ENCODE data around the gene KLHL12. TPM values are rescaled to one million over a fixed set of nuclear protein-coding genes. Genes with fewer than 3 reads are reported as not detected.
A peak's percentile ranks its signal among the peaks of the same experiment; 100 is the strongest.
"Not testable (repeated sequence)": the region's sequence is repeated elsewhere in the genome, so short reads cannot be mapped to it uniquely, and the experiment has no call there.

The KLHL12 gene
- total RNA-seq, 2 experiments from 2014 or later: 32.1 to 39.1 TPM

DNA sequence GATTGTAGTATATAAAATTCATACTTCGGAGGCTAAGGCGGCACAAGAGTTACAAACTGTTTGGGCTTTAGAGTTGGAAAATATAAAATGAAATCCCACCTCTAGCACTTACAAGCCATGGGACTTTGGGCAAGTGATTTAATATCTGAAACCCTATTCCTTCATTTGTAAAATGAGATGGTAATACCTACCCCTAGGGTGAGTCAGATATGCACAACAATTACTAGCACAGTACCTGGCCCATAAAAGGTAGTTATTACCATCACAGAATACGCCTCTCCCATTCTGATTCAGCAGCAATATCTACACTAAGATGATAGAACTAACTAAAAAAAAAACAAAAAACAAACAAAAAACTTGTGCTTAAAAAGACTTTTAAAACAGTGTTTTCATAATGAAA is 3.5 kb downstream of the KLHL12 start:
- intact Hi-C loops (cut with DNase I, micrococcal nuclease): no loop called here
- POLR2A ChIA-PET: no interaction called here
- CTCF ChIA-PET: interaction anchor here (0.7 to 1.5 kb wide), 3 partner anchors 38 to 73 kb away, joined by 3 to 6 read pairs (median 3); no protein-coding TSS in a partner anchor

DNA sequence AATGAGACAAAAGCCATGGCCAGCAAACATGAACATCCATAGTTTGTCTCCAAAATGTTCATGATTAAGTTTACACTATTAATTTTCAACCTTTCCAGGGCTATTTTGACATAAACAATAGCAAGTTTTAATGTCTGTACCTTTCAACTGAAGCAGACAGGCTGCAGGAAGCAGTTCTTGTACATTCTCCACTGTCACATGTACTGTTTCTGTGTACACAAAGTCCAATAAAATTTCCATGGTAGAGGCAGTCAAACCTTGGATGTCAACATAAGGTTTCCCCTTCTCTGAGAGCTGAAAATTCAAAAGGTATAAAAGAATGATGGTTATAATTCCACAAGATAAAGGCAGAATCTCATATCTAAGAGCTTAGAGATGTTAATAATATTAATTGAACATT is 7.4 kb downstream of the KLHL12 start:
- peaks cover 42% of the 10 kb centered on the region for H3K36me3 Mint-ChIP-seq (ENCODE audit: low read depth)
- no peak overlapping the region for H3K4me3 Mint-ChIP-seq
- CTCF ChIA-PET: interaction anchor here (0.9 kb wide), 1 partner anchor 105 kb away, joined by 4 read pairs; no protein-coding TSS in a partner anchor
- ATAC-seq: no peak
- POLR2A ChIA-PET: no interaction called here
- no peaks in the 10 kb centered on the region for H3K9me3 Mint-ChIP-seq (ENCODE audit: low read depth)
- peaks cover 12% of the 10 kb centered on the region for H3K4me1 Mint-ChIP-seq
- no peaks in the 10 kb centered on the region for H3K27me3 Mint-ChIP-seq
- no peak for DNase-seq
- no peak overlapping the region for H3K27ac Mint-ChIP-seq
- intact Hi-C loops (cut with DNase I, micrococcal nuclease): no loop called here

More for the DNA sequence above, 3.5 kb downstream of the KLHL12 start:
- Mint-ChIP-seq H3K9me3 (ENCODE audit: low read depth) (no peaks in the 10 kb centered on the region), H3K4me1 (peaks cover 24% of the 10 kb centered on the region), H3K27ac (no peak overlapping the region), H3K27me3 (no peaks in the 10 kb centered on the region), H3K4me3 (no peak overlapping the region), H3K36me3 (ENCODE audit: low read depth) (peaks cover 27% of the 10 kb centered on the region)
- ATAC-seq: no peak
- DNase-seq: no peak

DNA sequence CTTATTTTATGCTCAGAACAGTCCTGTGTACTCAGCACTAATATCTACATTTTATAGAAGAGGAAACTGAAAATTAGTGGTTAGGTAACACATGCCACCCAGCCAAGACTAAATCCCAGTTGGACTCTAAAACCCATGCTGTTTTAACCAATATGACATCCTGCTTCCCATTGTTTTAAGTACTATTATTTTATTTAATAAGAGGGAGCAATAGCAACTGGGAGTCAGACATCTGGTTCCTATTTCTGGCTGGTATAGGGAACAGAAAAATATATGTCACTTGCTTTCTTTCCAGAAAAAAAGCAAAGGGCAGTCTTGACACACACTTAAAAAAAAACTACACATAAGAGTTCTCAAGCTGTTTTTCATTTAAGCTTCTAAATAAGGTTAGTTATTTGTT is 11.9 kb downstream of the KLHL12 start:
- intact Hi-C loops (cut with DNase I, micrococcal nuclease): no loop called here
- Mint-ChIP-seq H3K27me3 (no peaks in the 10 kb centered on the region), H3K27ac (no peak overlapping the region), H3K4me3 (no peak overlapping the region), H3K36me3 (ENCODE audit: low read depth) (peaks cover 49% of the 10 kb centered on the region), H3K4me1 (peaks cover 2% of the 10 kb centered on the region), H3K9me3 (ENCODE audit: low read depth) (no peaks in the 10 kb centered on the region)
- DNase-seq (no peak), ATAC-seq (no peak)
- ChIA-PET CTCF (no interaction called here), POLR2A (no interaction called here)

DNA sequence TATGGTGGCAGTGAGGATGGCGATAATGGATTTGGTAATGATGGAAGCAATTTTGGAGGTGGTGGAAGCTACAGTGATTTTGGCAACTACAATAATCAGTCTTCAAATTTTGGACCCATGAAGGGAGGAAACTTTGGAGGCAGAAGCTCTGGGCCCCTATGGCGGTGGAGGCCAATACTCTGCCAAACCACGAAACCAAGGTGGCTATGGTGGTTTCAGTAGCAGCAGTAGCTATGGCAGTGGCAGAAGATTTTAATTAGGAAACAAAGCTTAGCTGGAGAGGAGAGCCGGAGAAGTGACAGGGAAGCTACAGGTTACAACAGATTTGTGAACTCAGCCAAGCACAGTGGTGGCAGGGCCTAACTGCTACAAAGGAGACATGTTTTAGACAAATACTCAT is 14.6 kb downstream of the KLHL12 start:
- H3K4me3 Mint-ChIP-seq; intact Hi-C loops (cut with DNase I, micrococcal nuclease); DNase-seq; ATAC-seq; H3K27ac Mint-ChIP-seq; POLR2A ChIA-PET; H3K4me1 Mint-ChIP-seq; CTCF ChIA-PET; H3K9me3 Mint-ChIP-seq (ENCODE audit: low read depth); H3K27me3 Mint-ChIP-seq: not testable (repeated sequence)
- H3K36me3 Mint-ChIP-seq (ENCODE audit: low read depth): peaks cover 40% of the 10 kb centered on the region

DNA sequence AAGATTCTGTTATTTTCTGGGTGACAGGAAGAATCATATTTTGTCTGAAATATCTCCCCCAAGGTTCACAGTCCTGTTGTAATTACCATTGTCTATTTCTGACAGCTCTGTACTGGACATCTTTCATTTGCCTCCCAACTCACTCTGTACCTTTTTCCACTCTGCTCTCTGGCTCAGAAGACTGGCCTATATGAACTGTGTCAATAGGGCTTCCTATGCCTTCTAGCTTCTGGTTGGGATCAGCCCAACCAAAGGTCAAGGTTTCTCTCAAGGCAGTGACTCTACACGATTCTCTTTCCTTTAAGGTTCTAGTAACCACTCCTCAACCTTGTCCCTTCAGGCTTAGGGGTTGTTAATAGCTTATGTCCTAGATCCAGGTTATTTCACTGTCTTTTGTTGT is 17.5 kb downstream of the KLHL12 start:
- ATAC-seq (no peak), DNase-seq (no peak)
- Mint-ChIP-seq H3K27ac (no peak overlapping the region), H3K9me3 (ENCODE audit: low read depth) (no peaks in the 10 kb centered on the region), H3K4me1 (peaks cover 2% of the 10 kb centered on the region), H3K36me3 (ENCODE audit: low read depth) (peaks cover 34% of the 10 kb centered on the region), H3K27me3 (no peaks in the 10 kb centered on the region), H3K4me3 (no peak overlapping the region)
- intact Hi-C loops (cut with DNase I, micrococcal nuclease): no loop called here
- POLR2A ChIA-PET: no interaction called here
- CTCF ChIA-PET: interaction anchor here (0.7 to 1.0 kb wide), 2 partner anchors 13 to 36 kb away, joined by 3 read pairs; no protein-coding TSS in a partner anchor

DNA sequence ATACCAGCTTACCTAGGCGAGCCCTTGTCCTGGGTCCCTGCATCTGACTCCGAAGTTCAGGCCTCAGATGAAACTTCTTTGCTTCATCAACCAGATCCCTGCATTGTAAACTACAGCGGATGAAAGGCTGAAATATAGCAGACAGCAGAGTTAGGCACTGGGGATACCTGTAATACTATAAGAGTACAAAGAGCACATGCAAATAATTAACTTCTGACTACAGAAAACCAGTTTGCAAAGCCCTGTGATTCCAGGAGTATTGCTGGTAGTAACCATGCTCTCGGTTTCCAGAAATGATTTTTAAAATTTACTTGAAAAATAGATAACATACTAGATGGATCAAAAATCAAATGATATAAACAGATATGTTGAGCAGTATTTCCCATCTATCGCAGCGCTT is 18.0 kb downstream of the KLHL12 start:
- ChIA-PET POLR2A (no interaction called here), CTCF (no interaction called here)
- no peak for DNase-seq
- peaks cover 35% of the 10 kb centered on the region for H3K36me3 Mint-ChIP-seq (ENCODE audit: low read depth)
- no peak overlapping the region for H3K27ac Mint-ChIP-seq
- H3K4me1 Mint-ChIP-seq: peaks cover 2% of the 10 kb centered on the region
- H3K4me3 Mint-ChIP-seq: no peak overlapping the region
- intact Hi-C loops (cut with DNase I, micrococcal nuclease): no loop called here
- no peaks in the 10 kb centered on the region for H3K9me3 Mint-ChIP-seq (ENCODE audit: low read depth)
- no peak for ATAC-seq
- no peaks in the 10 kb centered on the region for H3K27me3 Mint-ChIP-seq

DNA sequence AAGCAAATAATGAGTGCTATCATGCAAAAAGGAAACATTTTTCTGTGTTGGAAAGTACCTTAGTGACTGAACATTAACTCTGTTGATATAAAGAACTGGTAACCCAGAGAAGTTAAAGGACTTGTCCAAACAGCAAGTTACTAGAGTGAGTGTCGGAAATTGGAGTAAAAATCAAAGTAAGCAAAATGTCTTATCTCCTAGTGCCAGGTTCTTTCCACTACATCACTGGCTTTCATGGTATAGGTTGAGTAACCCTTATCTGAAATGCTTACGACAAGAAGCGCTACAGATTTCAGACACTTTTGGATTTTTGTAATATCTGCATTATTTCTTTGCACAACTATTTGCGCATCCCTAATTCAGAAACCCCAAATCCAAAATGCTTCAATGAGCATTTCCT is 21.7 kb downstream of the KLHL12 start:
- DNase-seq (no peak), ATAC-seq (no peak)
- no peak overlapping the region for H3K27ac Mint-ChIP-seq
- ChIA-PET POLR2A (no interaction called here), CTCF (interaction anchor here (0.7 kb wide), 1 partner anchor 1011 kb away, joined by 3 read pairs; no protein-coding TSS in a partner anchor)
- intact Hi-C loops (cut with DNase I, micrococcal nuclease): no loop called here
- no peaks in the 10 kb centered on the region for H3K4me1 Mint-ChIP-seq
- H3K4me3 Mint-ChIP-seq: no peak overlapping the region
- no peaks in the 10 kb centered on the region for H3K27me3 Mint-ChIP-seq
- no peaks in the 10 kb centered on the region for H3K9me3 Mint-ChIP-seq (ENCODE audit: low read depth)
- H3K36me3 Mint-ChIP-seq (ENCODE audit: low read depth): peaks cover 25% of the 10 kb centered on the region

DNA sequence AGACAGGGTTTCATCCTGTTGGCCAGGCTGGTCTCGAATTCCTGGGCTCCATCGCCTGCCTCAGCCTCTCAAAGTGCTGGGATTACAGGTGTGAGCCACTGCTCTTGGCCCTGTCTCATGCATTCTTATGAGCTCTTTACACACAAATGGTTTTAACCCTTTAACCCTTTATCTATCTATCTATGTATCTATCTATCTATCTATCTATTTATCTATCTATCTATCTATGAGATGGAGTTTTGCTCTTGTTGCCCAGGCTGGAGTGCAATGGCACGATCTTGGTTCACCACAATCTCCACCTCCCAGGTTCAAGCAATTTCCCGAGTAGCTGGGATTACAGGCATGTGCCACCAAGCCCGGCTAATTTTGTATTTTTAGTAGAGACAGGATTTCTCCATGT is 23.2 kb downstream of the KLHL12 start:
- H3K9me3 Mint-ChIP-seq (ENCODE audit: low read depth); ATAC-seq; DNase-seq; POLR2A ChIA-PET; intact Hi-C loops (cut with DNase I, micrococcal nuclease); H3K4me1 Mint-ChIP-seq; H3K4me3 Mint-ChIP-seq; H3K27ac Mint-ChIP-seq; H3K27me3 Mint-ChIP-seq: not testable (repeated sequence)
- CTCF ChIA-PET: interaction anchor here (0.6 to 1.2 kb wide), 5 partner anchors 14 to 136 kb away, joined by 3 to 5 read pairs (median 3); no protein-coding TSS in a partner anchor
- peaks cover 21% of the 10 kb centered on the region for H3K36me3 Mint-ChIP-seq (ENCODE audit: low read depth)

DNA sequence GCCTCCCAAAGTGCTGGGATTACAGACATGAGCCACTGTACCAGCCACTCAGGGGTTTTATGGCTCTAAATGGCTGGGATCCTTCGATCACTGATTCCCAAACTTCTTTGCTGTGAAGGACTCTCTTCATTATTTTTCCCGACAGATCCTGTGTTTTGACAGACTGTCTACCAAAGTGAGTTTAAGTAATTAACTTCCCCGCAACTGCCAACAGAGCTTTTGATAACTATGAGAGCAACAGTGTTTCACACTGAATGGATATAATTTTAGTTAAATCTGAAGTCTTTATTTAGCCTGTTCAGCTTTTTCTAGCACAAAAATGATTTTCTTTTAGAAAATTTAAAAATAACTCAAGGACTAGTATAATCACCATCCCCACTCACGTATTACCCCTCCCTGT is 25.5 kb downstream of the KLHL12 start:
- DNase-seq (no peak), ATAC-seq (no peak)
- intact Hi-C loops (cut with DNase I, micrococcal nuclease): no loop called here
- H3K4me3 Mint-ChIP-seq: no peak overlapping the region
- POLR2A ChIA-PET: no interaction called here
- no peaks in the 10 kb centered on the region for H3K27me3 Mint-ChIP-seq
- CTCF ChIA-PET: no interaction called here
- H3K9me3 Mint-ChIP-seq (ENCODE audit: low read depth): no peaks in the 10 kb centered on the region
- H3K36me3 Mint-ChIP-seq (ENCODE audit: low read depth): peaks cover 28% of the 10 kb centered on the region
- no peak overlapping the region for H3K27ac Mint-ChIP-seq
- H3K4me1 Mint-ChIP-seq: no peaks in the 10 kb centered on the region

DNA sequence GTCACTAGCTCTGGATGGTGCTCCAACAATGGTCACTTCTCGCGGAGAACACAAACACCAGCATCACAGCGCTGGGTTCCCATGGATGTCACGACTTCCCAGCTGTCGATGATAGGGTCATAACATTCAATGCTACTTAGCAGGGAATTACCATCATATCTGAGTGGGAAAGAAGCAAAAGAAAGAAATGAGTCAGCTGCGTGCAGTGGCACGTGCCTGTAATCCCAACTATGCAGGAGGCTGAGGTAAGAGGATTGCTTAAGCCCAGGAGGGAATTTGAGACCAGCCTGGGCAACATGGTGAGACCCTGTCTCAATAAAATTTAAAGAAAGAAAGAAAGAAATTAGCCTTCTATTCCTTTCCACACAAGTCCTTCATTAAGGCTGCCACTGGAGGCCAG is 34.5 kb downstream of the KLHL12 start:
- ChIA-PET POLR2A (no interaction called here), CTCF (interaction anchor here (0.7 kb wide), 1 partner anchor 317 kb away, joined by 3 read pairs; no protein-coding TSS in a partner anchor)
- Mint-ChIP-seq H3K9me3 (ENCODE audit: low read depth) (no peaks in the 10 kb centered on the region), H3K4me1 (peaks cover 12% of the 10 kb centered on the region), H3K27ac (no peak overlapping the region), H3K4me3 (no peak overlapping the region), H3K36me3 (ENCODE audit: low read depth) (peaks cover 21% of the 10 kb centered on the region), H3K27me3 (no peaks in the 10 kb centered on the region)
- ATAC-seq (no peak), DNase-seq (no peak)
- intact Hi-C loops (cut with DNase I, micrococcal nuclease): no loop called here

DNA sequence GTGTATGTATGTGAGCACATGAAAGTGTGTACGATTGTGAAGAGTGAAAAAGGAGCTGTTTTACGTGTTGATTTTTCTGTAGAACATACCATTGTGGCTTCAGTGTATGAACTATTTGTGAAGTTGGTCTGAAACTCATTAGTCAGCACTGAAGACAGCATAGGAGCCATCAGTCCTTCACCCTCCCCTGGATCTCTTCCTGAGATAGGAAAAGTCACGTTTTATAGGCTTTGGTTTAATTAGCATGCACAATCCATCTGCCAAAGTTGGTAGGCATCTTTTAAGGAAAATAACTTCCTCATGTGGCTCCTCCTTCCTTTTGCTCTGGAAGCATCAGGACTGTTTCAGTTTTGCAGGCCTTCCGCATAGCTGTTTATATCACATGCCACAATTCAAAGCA is 36.6 kb downstream of the KLHL12 start:
- peaks cover 12% of the 10 kb centered on the region for H3K36me3 Mint-ChIP-seq (ENCODE audit: low read depth)
- peaks cover 14% of the 10 kb centered on the region for H3K4me1 Mint-ChIP-seq
- H3K27ac Mint-ChIP-seq: no peak overlapping the region
- no peaks in the 10 kb centered on the region for H3K9me3 Mint-ChIP-seq (ENCODE audit: low read depth)
- ChIA-PET CTCF (interaction anchor here (0.6 to 1.3 kb wide), 5 partner anchors 13 to 546 kb away, joined by 3 to 5 read pairs (median 3); no protein-coding TSS in a partner anchor), POLR2A (no interaction called here)
- H3K27me3 Mint-ChIP-seq: no peaks in the 10 kb centered on the region
- intact Hi-C loops (cut with DNase I, micrococcal nuclease): no loop called here
- H3K4me3 Mint-ChIP-seq: no peak overlapping the region
- DNase-seq: no peak
- ATAC-seq: no peak

DNA sequence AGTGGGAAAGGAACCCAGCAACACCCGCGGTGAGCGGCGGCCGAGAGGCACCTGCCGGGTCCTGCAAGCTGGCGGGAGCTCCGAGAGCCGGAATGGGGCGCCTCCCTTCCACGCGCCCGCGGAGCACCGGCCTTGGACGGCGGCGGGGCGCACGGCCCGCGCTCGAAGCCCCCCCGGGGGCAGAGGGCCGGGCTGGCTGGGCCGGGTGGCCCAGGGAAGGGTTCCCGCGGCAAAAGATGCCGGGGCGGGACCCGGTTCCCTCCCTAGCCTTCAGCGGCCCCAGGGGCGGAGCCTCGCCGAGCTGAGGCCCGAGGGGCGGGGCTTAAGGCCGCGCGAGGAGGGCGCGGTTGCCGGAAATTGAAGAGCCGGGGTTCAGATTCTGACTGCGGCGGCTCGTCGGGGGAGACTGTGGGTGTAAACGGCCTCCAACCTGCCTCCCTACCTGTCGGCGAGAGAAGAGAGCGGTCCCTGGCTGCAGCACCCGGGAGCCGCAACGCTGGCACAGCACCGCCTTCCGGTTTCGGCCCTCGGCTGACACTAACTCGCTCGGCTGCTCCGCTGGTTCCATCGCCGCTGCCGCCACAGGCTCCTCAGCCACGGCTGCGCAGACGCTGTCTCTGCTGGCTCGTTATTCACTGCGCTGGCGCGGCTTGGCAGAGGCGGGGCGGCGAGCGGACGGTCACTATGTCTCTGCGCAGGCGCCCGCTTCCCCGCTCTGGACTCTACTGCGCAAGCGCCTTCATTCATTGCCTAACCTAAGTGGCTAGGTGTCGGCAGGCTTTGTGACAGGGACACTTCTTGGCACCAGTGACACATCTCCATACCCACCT is 38.3 kb downstream of the KLHL12 start, which contains the start of gene RABIF:
RABIF (minus strand) TSS at position 619 of the 830 bp plus-strand sequence; CDS start at position 568, 51 bp downstream.
- Mint-ChIP-seq H3K27ac (peak within 1 kb of the TSS; percentile 96), H3K4me1 (peaks cover 15% of the 10 kb centered on the region), H3K27me3 (no peaks in the 10 kb centered on the region), H3K4me3 (peak within 1 kb of the TSS; percentile 91), H3K9me3 (ENCODE audit: low read depth) (no peaks in the 10 kb centered on the region), H3K36me3 (ENCODE audit: low read depth) (peaks cover 6% of the 10 kb centered on the region)
- ChIA-PET POLR2A (interaction anchor here (0.6 to 1.2 kb wide), 3 partner anchors 64 to 547 kb away, joined by 3 to 4 read pairs (median 3); partner anchors contain the start of genes TMEM183A and UBE2T), CTCF (interaction anchor here (1.2 kb wide), 1 partner anchor 79 kb away, joined by 8 read pairs; no protein-coding TSS in a partner anchor)
- peak; percentile 98 for DNase-seq
- ATAC-seq: peak; percentile 94
- intact Hi-C loops (cut with DNase I, micrococcal nuclease): loop anchor here (1.0 to 5.0 kb wide), 15 partner anchors 39 to 972 kb away; partner anchors contain the start of genes ADIPOR1 (in 2 of the 2), CYB5R1 (in 1 of the 2), KLHL12 (in 1 of the 2) and PCAT6 (in 1 of the 2)
